Epithelial cell of esophagus (primary cell): ENCODE measurements around the gene ITPR1.

Experiments
- DNase-seq: peaks from one replicate; pipeline ENCODE4 v3.0.0; 2010; ENCODE audit warnings: low read depth
- H3K4me3 ChIP-seq: 2 replicates; pipeline ENCODE4 v1.5.1; 2011; ENCODE audit warnings: mild to moderate bottlenecking, low read length, control low read depth
- TF ChIP-seq, protein P1 (sequence below): IDR thresholded peaks from 2 replicates; pipeline ENCODE4 v1.5.1; 2011; ENCODE audit warnings: low read depth, mild to moderate bottlenecking, low read length, control low read depth, inconsistent platforms; ENCODE audit not compliant: insufficient read depth; ENCODE audit errors: missing control alignments

The ITPR1 gene

DNA sequence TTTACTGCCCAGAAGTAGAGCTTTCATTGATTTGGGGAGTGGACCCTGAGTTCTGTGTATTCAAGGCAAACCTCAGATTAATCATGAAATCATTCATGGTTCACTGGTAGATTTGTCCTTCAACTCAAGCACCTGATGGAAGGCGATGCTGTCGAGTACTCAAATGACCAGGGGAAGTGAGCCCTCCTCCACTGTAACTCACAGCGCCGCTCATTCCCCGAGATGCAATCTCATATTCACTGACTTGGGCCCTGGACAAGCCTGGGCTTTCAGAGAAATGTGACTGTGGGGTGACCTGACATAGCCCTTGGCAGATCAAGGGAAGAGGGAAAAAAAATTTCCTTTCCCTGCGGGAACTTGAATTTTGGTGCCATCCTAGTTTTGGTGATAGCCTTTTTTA is 329.4 kb downstream of the ITPR1 start:
- H3K4me3 ChIP-seq: no peak overlapping the region
- DNase-seq: no peak
- TF ChIP-seq, protein P1, sequence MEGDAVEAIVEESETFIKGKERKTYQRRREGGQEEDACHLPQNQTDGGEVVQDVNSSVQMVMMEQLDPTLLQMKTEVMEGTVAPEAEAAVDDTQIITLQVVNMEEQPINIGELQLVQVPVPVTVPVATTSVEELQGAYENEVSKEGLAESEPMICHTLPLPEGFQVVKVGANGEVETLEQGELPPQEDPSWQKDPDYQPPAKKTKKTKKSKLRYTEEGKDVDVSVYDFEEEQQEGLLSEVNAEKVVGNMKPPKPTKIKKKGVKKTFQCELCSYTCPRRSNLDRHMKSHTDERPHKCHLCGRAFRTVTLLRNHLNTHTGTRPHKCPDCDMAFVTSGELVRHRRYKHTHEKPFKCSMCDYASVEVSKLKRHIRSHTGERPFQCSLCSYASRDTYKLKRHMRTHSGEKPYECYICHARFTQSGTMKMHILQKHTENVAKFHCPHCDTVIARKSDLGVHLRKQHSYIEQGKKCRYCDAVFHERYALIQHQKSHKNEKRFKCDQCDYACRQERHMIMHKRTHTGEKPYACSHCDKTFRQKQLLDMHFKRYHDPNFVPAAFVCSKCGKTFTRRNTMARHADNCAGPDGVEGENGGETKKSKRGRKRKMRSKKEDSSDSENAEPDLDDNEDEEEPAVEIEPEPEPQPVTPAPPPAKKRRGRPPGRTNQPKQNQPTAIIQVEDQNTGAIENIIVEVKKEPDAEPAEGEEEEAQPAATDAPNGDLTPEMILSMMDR: no peak

DNA sequence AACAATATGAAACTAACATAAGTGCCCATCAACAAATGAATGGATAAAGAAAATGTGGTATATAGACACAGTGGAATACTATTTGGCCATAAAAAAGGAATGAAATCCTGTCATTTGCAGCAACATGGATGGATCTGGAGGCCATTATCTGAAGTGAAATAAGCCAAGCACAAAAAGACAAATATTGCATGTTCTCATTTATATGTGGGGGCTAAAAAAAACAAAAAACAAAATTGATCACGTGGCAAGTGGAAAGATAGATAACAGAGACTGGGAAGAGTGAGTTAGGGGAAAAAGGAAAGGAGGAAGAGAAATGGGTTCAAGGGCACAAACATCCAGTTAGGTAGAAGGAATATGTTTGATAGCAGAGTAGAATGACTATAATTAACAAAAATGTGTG is 330.2 kb downstream of the ITPR1 start:
- DNase-seq: no peak
- no peak overlapping the region for H3K4me3 ChIP-seq
- TF ChIP-seq, protein P1: no peak

DNA sequence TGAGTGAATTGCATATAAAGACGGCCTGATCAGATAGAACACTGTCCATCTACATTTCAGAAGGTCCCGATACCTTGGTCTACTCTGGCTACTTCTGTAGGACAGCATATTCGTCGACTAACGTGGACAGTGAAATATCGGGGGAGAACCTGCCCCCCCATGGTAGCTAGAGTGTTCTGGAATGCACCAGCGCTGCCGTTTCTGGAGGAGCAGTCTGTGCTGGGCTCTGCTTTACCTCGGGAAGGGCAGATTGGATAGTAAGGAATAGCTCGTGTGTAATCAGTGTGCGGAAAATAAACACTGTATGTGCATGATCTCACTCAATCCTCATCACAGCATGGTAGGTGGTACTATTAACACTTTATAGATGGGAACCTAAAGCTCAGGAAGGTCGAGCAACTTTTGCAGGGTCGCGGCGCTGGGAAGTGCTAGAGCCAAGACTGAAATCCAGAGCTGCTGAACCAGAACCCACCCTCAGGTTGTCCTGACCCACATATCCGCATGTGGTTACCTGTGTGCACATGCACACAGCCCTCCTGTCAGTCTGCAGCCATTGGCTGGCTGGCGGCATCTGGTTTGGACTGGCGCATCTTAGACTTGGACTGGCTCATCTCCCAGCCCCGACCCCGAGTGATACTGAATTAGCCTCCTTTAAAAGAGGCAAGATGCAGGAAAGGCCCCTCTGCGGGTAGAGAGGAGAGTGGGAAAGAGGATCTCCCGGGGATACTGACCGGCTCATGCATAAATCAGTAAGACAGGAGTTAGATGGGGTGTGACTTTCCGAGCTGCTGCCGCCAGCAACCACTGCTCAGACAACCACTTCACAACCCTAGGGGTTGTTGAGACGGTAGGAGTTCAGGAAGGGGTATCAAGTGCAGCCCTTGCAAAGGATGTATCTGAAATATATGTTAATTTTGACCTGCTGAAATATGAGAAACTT is 331.1 kb downstream of the ITPR1 start:
- DNase-seq: no peak
- H3K4me3 ChIP-seq: no peak overlapping the region
- TF ChIP-seq, protein P1: no peak

DNA sequence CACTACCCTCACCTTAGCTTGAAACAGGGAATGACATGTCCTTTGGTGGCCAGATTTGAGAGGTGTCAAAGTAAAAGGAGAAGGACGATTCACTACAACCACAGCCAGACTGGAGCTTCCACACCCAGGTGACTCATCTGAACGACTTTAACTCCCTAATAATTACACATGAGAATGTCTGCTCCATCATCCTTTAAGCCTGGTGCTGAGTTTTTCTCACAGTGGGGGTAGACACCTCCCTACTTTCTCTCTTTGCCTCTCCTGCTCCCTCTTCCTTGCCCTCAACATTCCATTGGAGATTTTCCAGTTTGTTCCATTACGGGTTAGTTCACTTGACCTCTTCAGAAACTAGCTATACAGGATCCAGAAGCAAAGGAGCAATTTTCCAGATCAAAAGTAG is 331.8 kb downstream of the ITPR1 start:
- TF ChIP-seq, protein P1: no peak
- peak; percentile 90 for DNase-seq
- no peak overlapping the region for H3K4me3 ChIP-seq

DNA sequence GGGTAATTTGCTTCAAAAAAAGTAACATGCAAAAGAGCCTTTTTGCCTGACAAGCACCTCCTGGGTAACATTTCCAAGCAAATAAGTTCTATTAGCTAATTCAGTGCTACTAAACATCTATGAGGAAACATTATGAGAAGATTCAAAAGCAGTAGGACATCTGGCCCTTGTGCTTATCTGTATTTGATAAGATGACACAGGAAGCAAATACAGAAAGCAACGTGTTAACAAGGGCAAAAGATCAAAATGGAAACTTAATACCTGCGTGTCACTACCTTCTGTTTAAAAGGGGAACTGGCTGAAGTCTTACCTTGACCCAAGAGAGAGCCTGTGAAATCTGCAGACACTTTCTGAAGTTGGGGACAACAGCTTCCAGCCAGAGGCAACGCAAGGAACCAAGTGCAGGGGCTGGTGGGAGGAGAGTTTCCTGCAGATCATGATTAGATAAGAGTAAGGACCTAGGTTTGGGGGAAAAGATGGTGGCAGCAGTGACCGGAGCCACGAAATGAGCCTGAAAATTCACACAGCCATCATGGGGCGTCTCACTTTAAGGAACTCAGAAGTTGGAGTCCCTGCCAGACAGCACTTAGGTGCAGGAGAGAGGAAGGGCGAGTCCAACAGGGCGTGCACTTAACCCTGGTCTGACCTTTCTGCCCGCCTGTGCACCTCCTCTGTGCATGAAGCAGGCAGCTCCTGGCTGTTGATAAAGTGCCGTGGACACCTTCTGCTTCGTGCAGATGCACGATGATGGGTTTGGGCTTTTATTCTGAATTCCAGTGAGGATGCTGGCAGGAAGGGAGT is 332.5 kb downstream of the ITPR1 start:
- TF ChIP-seq, protein P1: no peak
- peak; percentile 27 for DNase-seq
- no peak overlapping the region for H3K4me3 ChIP-seq

DNA sequence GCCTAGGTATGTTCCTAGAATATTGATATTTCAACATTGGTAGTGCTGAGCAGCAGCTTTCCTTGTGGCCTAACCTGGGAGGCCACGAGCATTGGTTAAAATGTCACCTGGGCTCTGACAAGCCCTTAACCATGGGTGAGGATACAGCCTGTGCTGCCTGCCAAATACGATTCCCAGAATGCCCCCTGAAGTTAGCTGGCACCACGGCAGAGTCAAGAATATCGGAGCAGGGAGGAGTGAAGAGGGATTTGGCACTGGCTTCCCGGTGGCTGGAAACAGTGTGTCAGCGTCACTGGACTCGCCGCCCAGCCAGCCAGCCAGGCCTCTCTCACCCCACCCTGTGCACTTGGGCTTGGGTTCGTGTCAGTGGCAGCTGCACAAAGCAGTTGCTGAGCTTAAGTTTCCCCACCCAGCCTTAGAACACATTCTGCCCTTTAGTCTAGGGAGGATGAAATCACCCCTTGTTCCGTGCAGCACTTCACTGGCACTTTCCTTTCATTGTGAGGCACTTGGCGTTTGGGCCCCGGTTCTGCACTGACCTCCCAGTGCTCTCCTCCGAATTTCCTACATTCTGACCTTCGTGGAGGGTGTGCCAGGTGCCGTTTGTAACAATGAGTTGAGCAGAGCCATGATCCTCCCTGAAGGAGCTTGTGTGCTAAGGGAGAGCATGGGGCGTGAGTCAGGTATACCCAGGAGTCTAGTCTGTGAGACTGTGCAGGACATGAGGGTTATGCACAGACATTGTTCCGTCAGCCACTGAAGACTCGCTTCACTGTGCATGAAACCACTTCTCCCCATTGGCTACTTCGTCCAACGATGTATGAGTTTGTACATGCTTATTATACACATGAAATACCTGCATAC is 333.3 kb downstream of the ITPR1 start:
- no peak overlapping the region for H3K4me3 ChIP-seq
- DNase-seq: no peak
- TF ChIP-seq, protein P1: no peak
